ENCODE data around the gene PSMG3. TPM values are rescaled to one million over a fixed set of nuclear protein-coding genes. Genes with fewer than 3 reads are reported as not detected.

PSMG3 gene
- total RNA-seq (2014; rRNA removed; shearing (Covaris generic)), result 45.9 and 49.8 TPM in 2 replicates

GRCh38 chr7:1569833-1570632 lies at the start of gene PSMG3:
Gene PSMG3, minus strand, starts transcription at chr7:1570032. Its CDS starts 693 bp downstream, at chr7:1569339.
- Histone ChIP-seq H3K4me3 (ENCODE audit: insufficient read depth, low read depth, low read length) (peak within 1 kb of the TSS; percentile 70), H3K36me3 (replicated peaks; ENCODE audit: control insufficient read depth, insufficient read depth, low read length) (peaks cover 4% of the 10 kb centered on the region), H3K27me3 (ENCODE audit: control insufficient read depth, insufficient read depth, low read length) (no peaks in the 10 kb centered on the region)
- peak; percentile 93 for DNase-seq

GRCh38 chr7:1618475-1618874 lies 48.6 kb upstream of the PSMG3 start:
- Histone ChIP-seq H3K4me3 (ENCODE audit: insufficient read depth, low read depth, low read length) (no peak overlapping the region), H3K27me3 (ENCODE audit: control insufficient read depth, insufficient read depth, low read length) (no peaks in the 10 kb centered on the region), H3K36me3 (replicated peaks; ENCODE audit: control insufficient read depth, insufficient read depth, low read length) (no peaks in the 10 kb centered on the region)
- DNase-seq, result no peak

DNA sequence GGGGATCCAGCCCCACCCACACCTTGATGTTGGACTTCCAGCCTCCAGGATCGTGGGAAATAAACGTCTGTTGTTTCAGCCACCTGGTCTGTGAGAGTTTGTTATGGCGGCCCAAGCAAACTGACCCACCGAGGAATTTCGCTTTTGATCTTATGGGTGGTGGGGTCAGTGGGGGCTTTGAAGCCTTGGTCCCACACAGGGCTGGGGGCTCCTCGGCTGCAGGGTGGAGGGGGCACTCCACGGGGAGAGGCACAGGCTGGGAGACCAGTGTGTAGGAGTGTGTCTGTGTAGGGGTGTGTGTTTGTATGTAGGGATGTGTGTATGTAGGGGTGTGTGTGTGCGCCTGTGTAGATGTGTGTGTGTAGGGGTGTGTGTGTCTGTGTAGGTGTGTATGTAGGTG lies 48.1 kb upstream of the PSMG3 start:
- no peak overlapping the region for H3K4me3 ChIP-seq (ENCODE audit: insufficient read depth, low read depth, low read length)
- no peaks in the 10 kb centered on the region for H3K36me3 ChIP-seq (replicated peaks; ENCODE audit: control insufficient read depth, insufficient read depth, low read length)
- DNase-seq, result peak; percentile 21
- no peaks in the 10 kb centered on the region for H3K27me3 ChIP-seq (ENCODE audit: control insufficient read depth, insufficient read depth, low read length)

- no peaks in the 10 kb centered on the region for H3K27me3 ChIP-seq (ENCODE audit: control insufficient read depth, insufficient read depth, low read length)
- DNase-seq, result peak; percentile 30
- no peaks in the 10 kb centered on the region for H3K36me3 ChIP-seq (replicated peaks; ENCODE audit: control insufficient read depth, insufficient read depth, low read length)
- H3K4me3 ChIP-seq (ENCODE audit: insufficient read depth, low read depth, low read length), result no peak overlapping the region
Observed at GRCh38 chr7:1616741-1617140, 46.9 kb upstream of the PSMG3 start.

DNA sequence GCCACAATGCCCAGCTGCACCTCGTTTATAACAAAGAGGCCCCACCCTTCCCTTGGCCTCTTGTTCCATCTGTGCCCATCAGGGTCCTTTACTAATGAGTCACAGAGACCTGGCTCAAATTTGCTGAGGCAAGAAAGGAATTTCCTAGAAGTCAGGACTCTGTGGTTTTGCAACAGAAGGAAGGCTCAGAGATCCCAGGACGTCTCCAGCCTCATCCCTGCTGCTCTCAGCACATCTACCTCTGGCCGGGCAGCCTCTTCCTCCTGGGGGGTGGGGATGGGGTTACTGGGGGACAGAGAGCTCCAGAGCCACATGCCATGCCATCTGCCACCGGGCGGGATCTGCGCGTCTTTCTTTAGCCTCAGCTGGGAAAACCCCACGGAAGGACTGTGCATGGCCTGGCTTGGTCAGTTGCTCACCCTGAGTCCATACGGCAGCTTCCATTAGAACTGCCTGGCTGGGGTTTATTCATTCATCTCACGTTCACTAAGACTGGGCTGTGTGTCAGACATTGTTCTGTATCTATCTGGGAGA lies 41.9 kb upstream of the PSMG3 start:
- H3K27me3 ChIP-seq (ENCODE audit: control insufficient read depth, insufficient read depth, low read length), result no peaks in the 10 kb centered on the region
- H3K4me3 ChIP-seq (ENCODE audit: insufficient read depth, low read depth, low read length), result no peak overlapping the region
- peak; percentile 43 for DNase-seq
- no peaks in the 10 kb centered on the region for H3K36me3 ChIP-seq (replicated peaks; ENCODE audit: control insufficient read depth, insufficient read depth, low read length)

DNA sequence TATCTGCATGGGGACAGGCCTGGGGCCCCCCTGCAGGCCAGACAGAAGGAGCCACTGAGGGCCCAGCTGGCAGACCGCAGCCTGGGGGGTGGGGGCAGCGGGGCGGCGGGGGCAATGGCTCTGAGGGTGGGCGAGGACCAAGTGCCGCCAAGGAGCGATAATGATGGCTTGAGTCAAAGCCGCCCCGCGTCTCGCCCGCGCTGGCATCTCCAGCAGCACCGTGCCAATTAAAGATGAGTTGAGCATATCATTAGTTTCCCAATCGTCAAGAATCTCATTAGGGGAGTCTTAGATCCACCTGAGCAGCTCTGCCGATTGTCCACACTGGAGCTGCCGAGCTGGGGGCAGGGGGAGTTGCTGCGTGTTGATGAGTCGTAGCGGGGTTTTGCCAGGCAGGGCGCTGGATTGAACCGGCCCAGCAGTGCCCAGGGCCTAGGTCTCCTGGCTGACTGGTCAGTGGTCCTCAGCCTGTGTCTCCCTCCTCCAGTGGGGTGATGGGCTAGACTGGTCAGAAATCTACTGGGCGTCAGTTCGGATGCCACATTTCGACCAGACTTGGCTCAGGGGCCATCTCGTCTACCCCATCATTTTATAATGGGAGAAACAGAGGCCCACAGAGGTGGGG lies 41.0 kb upstream of the PSMG3 start:
- H3K27me3 ChIP-seq (ENCODE audit: control insufficient read depth, insufficient read depth, low read length), result no peaks in the 10 kb centered on the region
- peak; percentile 60 for DNase-seq
- no peaks in the 10 kb centered on the region for H3K36me3 ChIP-seq (replicated peaks; ENCODE audit: control insufficient read depth, insufficient read depth, low read length)
- no peak overlapping the region for H3K4me3 ChIP-seq (ENCODE audit: insufficient read depth, low read depth, low read length)

- no peaks in the 10 kb centered on the region for H3K36me3 ChIP-seq (replicated peaks; ENCODE audit: control insufficient read depth, insufficient read depth, low read length)
- H3K4me3 ChIP-seq (ENCODE audit: insufficient read depth, low read depth, low read length), result no peak overlapping the region
- DNase-seq, result peak; percentile 51
- H3K27me3 ChIP-seq (ENCODE audit: control insufficient read depth, insufficient read depth, low read length), result no peaks in the 10 kb centered on the region
Observed at GRCh38 chr7:1610013-1610677, 40.3 kb upstream of the PSMG3 start.

- H3K36me3 ChIP-seq (replicated peaks; ENCODE audit: control insufficient read depth, insufficient read depth, low read length), result no peaks in the 10 kb centered on the region
- no peak overlapping the region for H3K4me3 ChIP-seq (ENCODE audit: insufficient read depth, low read depth, low read length)
- DNase-seq, result no peak
- H3K27me3 ChIP-seq (ENCODE audit: control insufficient read depth, insufficient read depth, low read length), result no peaks in the 10 kb centered on the region
Observed at GRCh38 chr7:1609023-1609422, 39.2 kb upstream of the PSMG3 start.

GRCh38 chr7:1608318-1608717 lies 38.5 kb upstream of the PSMG3 start:
- peak; percentile 52 for DNase-seq
- no peak overlapping the region for H3K4me3 ChIP-seq (ENCODE audit: insufficient read depth, low read depth, low read length)

DNA sequence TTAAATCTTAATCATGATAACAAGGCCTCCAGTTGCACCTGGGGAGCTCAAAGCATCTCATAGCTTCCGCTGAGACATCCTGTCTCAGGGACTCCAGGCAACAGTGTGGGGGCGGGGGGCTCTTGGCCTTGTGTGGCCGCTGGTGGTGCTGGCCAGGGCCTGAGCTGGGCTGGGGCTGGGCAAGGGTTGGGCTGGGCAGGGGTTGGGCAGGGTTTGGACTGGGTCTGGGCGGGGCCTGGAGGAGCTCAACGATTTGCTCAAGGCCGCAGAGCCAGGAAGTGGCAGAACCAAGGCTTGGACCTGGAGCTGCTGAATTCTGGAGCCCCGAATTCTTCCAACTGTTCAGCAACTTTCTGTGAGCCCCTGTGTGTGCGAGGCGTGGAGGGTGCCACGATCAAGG lies 37.9 kb upstream of the PSMG3 start:
- H3K4me3 ChIP-seq (ENCODE audit: insufficient read depth, low read depth, low read length), result no peak overlapping the region
- no peaks in the 10 kb centered on the region for H3K27me3 ChIP-seq (ENCODE audit: control insufficient read depth, insufficient read depth, low read length)
- no peaks in the 10 kb centered on the region for H3K36me3 ChIP-seq (replicated peaks; ENCODE audit: control insufficient read depth, insufficient read depth, low read length)
- peak; percentile 86 for DNase-seq

More at GRCh38 chr7:1608318-1608717, 38.5 kb upstream of the PSMG3 start:
- Histone ChIP-seq H3K36me3 (replicated peaks; ENCODE audit: control insufficient read depth, insufficient read depth, low read length) (no peaks in the 10 kb centered on the region), H3K27me3 (ENCODE audit: control insufficient read depth, insufficient read depth, low read length) (no peaks in the 10 kb centered on the region)

DNA sequence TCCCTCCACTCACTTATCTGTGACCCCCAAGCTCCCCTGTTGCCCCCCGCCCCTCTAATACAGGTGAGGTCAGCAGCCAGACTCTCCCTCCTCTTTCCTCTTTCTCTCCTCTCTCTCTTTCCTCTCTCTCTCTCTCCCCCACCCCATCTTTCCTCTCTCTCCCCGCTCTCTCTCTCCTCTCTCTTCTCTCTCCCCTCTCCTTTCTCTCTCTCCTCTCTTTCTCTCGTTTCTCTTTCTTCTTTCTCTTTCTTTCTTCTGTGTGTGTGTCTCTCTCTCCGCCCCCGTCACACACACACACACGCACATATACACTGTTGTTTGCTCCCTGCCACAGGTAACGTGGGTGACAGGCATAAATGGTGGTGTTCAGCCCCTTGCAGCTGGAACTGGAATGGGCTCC lies 37.2 kb upstream of the PSMG3 start:
- peak; percentile 47 for DNase-seq
- Histone ChIP-seq H3K27me3 (ENCODE audit: control insufficient read depth, insufficient read depth, low read length) (no peaks in the 10 kb centered on the region), H3K4me3 (ENCODE audit: insufficient read depth, low read depth, low read length) (no peak overlapping the region), H3K36me3 (replicated peaks; ENCODE audit: control insufficient read depth, insufficient read depth, low read length) (no peaks in the 10 kb centered on the region)

DNA sequence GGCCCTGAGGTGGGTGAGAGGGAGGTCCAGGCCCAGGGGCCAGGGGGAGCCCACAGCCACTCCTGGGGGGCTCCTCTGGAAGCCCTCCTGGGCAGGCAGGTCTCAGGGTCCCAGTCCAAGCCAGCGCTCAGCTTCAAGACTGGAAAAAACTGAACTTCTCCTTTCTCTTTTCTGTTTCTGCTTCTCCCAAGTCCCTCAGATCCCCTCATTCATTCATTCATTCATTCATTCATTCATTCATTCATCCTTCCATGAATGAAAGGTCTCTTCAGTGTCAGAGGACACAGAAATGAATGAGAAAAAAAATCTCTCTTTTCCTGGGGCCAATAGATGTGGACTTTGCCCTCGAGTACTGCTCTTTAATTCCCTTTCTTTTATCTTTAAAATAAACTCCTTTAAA lies 34.6 kb upstream of the PSMG3 start:
- Histone ChIP-seq H3K4me3 (ENCODE audit: insufficient read depth, low read depth, low read length) (no peak overlapping the region), H3K27me3 (ENCODE audit: control insufficient read depth, insufficient read depth, low read length) (no peaks in the 10 kb centered on the region), H3K36me3 (replicated peaks; ENCODE audit: control insufficient read depth, insufficient read depth, low read length) (no peaks in the 10 kb centered on the region)
- no peak for DNase-seq

DNA sequence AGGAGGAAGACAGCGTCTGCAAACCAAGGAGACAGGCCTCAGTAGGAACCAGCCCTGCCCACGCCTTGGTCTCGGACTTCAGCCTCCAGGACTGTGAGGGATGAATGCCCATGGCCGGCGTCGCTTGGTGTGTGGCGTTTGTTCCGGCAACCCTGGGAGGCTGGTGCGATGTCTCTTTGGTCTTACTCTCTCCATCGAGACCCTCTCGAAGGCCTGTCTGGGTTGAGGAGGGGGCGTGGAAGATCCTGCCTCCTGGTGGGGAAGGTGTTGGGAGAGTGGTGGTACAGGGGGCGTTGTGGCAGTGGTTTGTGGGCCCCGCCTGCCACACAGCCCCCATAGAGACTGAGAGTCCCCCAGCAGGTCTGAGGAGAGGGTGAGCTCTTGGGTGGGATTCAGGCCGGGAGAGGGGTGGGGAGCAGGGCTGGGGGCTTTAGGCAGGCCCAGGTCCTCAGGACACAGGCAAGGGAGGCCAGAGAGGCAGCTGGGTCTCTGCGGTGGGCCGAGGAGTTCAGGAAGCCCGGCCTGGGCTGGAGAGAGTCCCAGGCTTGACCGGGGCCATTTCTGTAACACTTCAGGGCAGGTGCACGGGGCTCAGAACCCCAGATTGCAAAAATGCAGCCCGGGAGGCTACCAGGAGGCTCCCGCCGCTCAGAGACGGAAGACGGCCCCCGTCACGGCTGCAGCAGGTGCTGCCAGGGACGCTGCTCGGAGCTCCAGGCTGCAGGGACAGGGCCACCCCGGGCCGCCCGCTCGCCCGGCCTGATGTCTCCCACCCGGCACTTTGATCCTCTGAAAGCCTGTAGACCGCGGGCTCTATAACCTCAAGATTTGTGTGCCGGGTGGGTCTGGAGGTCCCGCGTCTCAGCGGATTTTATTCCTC lies 33.8 kb upstream of the PSMG3 start:
- no peak overlapping the region for H3K4me3 ChIP-seq (ENCODE audit: insufficient read depth, low read depth, low read length)
- no peaks in the 10 kb centered on the region for H3K27me3 ChIP-seq (ENCODE audit: control insufficient read depth, insufficient read depth, low read length)
- DNase-seq, result peak; percentile 68
- H3K36me3 ChIP-seq (replicated peaks; ENCODE audit: control insufficient read depth, insufficient read depth, low read length), result no peaks in the 10 kb centered on the region

GRCh38 chr7:1602386-1602785 lies 32.6 kb upstream of the PSMG3 start:
- Histone ChIP-seq H3K4me3 (ENCODE audit: insufficient read depth, low read depth, low read length) (no peak overlapping the region), H3K27me3 (ENCODE audit: control insufficient read depth, insufficient read depth, low read length) (no peaks in the 10 kb centered on the region), H3K36me3 (replicated peaks; ENCODE audit: control insufficient read depth, insufficient read depth, low read length) (no peaks in the 10 kb centered on the region)
- DNase-seq, result no peak
